Ovary (tissue), 9 donors: ENCODE results near the gene KIFC1. TPM values are rescaled to one million over a fixed set of nuclear protein-coding genes. Genes with fewer than 3 reads are reported as not detected.

ENCODE experiments used
- DNase-seq, 5 donors: peaks; one replicate each; pipeline ENCODE4 v3.0.0-alpha.2; 2019 to 2020
- H3K27ac ChIP-seq, 2 donors: fragments of 200-600 bp; one replicate each; pipeline versions ENCODE4 v1.5.1 to v1.8.0; 2019 to 2022
- H3K27me3 ChIP-seq: fragments of 200-600 bp; one replicate; pipeline ENCODE4 v1.8.0; 2022
- H3K36me3 ChIP-seq: fragments of 200-600 bp; sonication (generic); one replicate; pipeline ENCODE4 v1.5.1; 2019
- H3K4me1 ChIP-seq: one replicate; pipeline ENCODE4 v1.8.1; 2013; ENCODE audit warnings: mild to moderate bottlenecking, moderate library complexity; ENCODE audit not compliant: insufficient read depth
- H3K4me3 ChIP-seq: fragments of 200-600 bp; sonication (generic); one replicate; pipeline ENCODE4 v1.5.1; 2017
- H3K9me3 ChIP-seq, 2 donors: fragments of 200-600 bp in 1 of 2; sonication (generic) in 1 of 2; one replicate each; pipeline versions ENCODE4 v1.5.1 to v1.8.1; 2013 to 2019; ENCODE audit warnings: mild to moderate bottlenecking in 1 of 2, moderate library complexity in 1 of 2
- EP300 ChIP-seq: sonication (generic); formaldehyde crosslinking; IDR thresholded peaks from one replicate; pipeline ENCODE4 v1.6.1; 2017; ENCODE audit warnings: antibody characterized with exemption
- POLR2A ChIP-seq: fragments of 450-650 bp; IDR thresholded peaks from one replicate; pipeline ENCODE4 v1.6.1; 2017; ENCODE audit warnings: antibody characterized with exemption, mild to moderate bottlenecking, moderate library complexity
- WGBS, 3 donors: extraction: QIAGEN DNeasy Blood & Tissue Kit in 1 of 3; methylation state at CpG; one replicate each; pipeline versions ENCODE4 v1.1.5 to v1.1.7; 2013 to 2017; 5-methylcytosine and 5-hydroxymethylcytosine counted together
- intact Hi-C, 4 donors: fragments of 100-400 bp; cut with DNase I; formaldehyde crosslinking; loops; one replicate each; pipeline versions ENCODE4 v1.11.0 to v1.15.1; 2022 to 2023
- polyA plus RNA-seq, 2 donors: library from polyadenylated mRNA; stranded (reverse); fragments of 200-250 nt in 1 of 2; fragments of 350-450 nt in 1 of 2; fragmentation: Illumina TruSeq in 1 of 2; extraction: RNeasy Lipid Tissue Mini Kit (QIAGEN cat#74804) in 1 of 2; gene quantifications; one replicate each; pipeline ENCODE4 v1.2.3, GENCODE V29; 2013 to 2014
- total RNA-seq, 7 donors: library from RNA; depleted of rRNA in 2 of 7; stranded (reverse); fragments of >200 nt in 2 of 7; fragmentation: NEBNext Ultra II Directional in 3 of 7; extraction: Animal tissue kit (Norgen Biotek cat#: 25700) in 3 of 7; gene quantifications; one replicate each; pipeline versions ENCODE4 v1.1.0 to v1.2.4, GENCODE V29; 2016 to 2023
- TF ChIP-seq, protein P1 (sequence below), 3 donors: fragments of 450-650 bp in 2 of 3; fragments of 200-600 bp in 1 of 3; IDR thresholded peaks; one replicate each; pipeline versions ENCODE4 v1.5.1 to v1.8.0; 2016 to 2022; ENCODE audit warnings: antibody characterized with exemption in 3 of 3, mild to moderate bottlenecking in 1 of 3
- donor health status: DM: no; HTN: no; CAD: no; lungs with moderate emphysema.
- donor health status: DM: no; HTN: no; CAD: no.
- donor health status: Bipolar disorder and iron deficiency.
- donor health status: DM: yes; HTN: yes; CAD: no.
- donor health status: DM: no; HTN: no; CAD: no.
- donor health status: DM: yes; HTN: yes; CAD: no.

Gene KIFC1
- total and polyA plus RNA-seq, 9 donors, result 0.60 to 3.9 (median 2.2) TPM

DNA sequence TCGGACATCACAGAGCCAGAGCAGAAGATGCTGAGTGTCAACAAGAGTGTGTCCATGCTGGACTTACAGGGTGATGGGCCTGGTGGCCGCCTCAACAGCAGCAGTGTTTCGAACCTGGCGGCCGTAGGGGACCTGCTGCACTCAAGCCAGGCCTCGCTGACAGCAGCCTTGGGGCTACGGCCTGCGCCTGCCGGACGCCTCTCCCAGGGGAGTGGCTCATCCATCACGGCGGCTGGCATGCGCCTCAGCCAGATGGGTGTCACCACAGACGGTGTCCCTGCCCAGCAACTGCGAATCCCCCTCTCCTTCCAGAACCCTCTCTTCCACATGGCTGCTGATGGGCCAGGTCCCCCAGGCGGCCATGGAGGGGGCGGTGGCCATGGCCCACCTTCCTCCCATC is 51.4 kb downstream of the KIFC1 start:
- H3K4me1 ChIP-seq, result no peaks in the 10 kb centered on the region
- TF ChIP-seq EP300 (no peak), POLR2A (no peak)
- TF ChIP-seq, protein P1, sequence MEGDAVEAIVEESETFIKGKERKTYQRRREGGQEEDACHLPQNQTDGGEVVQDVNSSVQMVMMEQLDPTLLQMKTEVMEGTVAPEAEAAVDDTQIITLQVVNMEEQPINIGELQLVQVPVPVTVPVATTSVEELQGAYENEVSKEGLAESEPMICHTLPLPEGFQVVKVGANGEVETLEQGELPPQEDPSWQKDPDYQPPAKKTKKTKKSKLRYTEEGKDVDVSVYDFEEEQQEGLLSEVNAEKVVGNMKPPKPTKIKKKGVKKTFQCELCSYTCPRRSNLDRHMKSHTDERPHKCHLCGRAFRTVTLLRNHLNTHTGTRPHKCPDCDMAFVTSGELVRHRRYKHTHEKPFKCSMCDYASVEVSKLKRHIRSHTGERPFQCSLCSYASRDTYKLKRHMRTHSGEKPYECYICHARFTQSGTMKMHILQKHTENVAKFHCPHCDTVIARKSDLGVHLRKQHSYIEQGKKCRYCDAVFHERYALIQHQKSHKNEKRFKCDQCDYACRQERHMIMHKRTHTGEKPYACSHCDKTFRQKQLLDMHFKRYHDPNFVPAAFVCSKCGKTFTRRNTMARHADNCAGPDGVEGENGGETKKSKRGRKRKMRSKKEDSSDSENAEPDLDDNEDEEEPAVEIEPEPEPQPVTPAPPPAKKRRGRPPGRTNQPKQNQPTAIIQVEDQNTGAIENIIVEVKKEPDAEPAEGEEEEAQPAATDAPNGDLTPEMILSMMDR (IDR thresholded peaks at IDR 0.05), result no peak
- 90 to 96% (median 95%) methylated on average over 15 to 17 of the region's 17 CpGs for WGBS, 3 donors
- no peaks in the 10 kb centered on the region for H3K9me3 ChIP-seq
- no peak overlapping the region for H3K4me3 ChIP-seq
- H3K27ac ChIP-seq, result no peak overlapping the region
- peak in 1 of 5 donors; percentile 18 for DNase-seq
- intact Hi-C loops, result no loop called here
- H3K27me3 ChIP-seq, result no peaks in the 10 kb centered on the region
- H3K36me3 ChIP-seq, result no peaks in the 10 kb centered on the region

DNA sequence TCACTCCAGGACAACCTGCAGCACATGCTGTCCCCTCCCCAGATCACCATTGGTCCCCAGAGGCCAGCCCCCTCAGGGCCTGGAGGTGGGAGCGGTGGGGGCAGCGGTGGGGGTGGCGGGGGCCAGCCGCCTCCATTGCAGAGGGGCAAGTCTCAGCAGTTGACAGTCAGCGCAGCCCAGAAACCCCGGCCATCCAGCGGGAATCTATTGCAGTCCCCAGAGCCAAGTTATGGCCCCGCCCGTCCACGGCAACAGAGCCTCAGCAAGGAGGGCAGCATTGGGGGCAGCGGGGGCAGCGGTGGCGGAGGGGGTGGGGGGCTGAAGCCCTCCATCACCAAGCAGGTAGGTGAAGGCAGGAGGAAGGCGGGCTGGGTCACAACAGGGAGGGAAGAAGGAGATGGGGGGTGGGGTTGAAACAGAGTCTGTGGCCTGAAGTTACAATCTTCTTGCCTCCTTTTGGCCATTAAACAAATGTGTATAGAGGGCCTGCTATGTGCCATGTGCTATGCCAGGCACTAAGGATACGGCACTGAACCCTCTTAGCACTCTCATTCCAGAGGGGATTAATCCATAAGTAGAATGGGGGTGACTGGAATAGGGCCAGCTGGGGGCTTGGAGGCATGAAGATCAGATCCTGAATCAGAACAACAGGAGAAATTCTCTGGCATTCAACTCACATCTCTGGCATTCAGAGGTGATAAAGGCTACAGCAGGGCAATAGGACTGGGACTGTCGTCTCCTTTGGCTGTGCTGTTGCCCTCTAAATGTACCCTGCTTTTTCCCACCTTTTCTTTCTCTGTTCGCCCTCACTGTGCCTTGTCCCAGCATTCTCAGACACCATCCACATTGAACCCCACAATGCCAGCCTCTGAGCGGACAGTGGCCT is 52.2 kb downstream of the KIFC1 start:
- intact Hi-C loops, result no loop called here
- TF ChIP-seq, protein P1 (IDR thresholded peaks at IDR 0.05), result no peak
- no peak for TF ChIP-seq POLR2A
- no peak for TF ChIP-seq EP300
- H3K9me3 ChIP-seq, result no peaks in the 10 kb centered on the region
- no peaks in the 10 kb centered on the region for H3K4me1 ChIP-seq
- H3K36me3 ChIP-seq, result no peaks in the 10 kb centered on the region
- WGBS, 3 donors, result 88 to 89% (median 89%) methylated on average over 18 of the region's 18 CpGs
- no peaks in the 10 kb centered on the region for H3K27me3 ChIP-seq
- peak in 1 of 5 donors; percentile 21 for DNase-seq
- no peak overlapping the region for H3K27ac ChIP-seq
- H3K4me3 ChIP-seq, result no peak overlapping the region

DNA sequence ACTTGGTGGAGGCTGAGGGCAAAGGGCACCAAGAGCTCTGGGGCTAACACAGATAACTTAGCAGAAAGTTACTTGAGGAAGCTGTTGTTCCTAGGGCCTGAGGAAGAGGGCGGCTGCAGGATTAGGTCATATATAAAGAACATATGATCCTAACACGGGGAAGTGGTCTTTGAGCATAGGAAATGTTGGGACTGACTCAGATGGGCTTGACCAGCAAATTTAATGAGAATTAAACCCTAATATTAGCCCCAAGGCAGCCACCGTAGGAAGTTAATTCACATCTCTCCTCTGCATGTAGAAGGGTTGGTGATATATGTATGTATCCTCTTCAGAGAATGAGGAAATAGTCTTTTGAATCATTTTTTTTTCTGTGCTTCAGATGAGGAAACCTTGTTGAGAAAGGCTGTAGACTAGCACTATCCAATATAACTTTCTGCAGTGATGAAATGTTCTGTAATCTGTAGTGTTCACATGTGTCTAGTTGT is 53.5 kb downstream of the KIFC1 start:
- Histone ChIP-seq H3K36me3 (no peaks in the 10 kb centered on the region), H3K27ac (no peak overlapping the region), H3K4me3 (no peak overlapping the region), H3K27me3 (no peaks in the 10 kb centered on the region), H3K9me3 (no peaks in the 10 kb centered on the region), H3K4me1 (no peaks in the 10 kb centered on the region)
- no peak for TF ChIP-seq POLR2A
- 62 to 85% (median 83%) methylated on average over 3 of the region's 3 CpGs for WGBS, 3 donors
- no peak for DNase-seq
- intact Hi-C loops, result no loop called here

DNA sequence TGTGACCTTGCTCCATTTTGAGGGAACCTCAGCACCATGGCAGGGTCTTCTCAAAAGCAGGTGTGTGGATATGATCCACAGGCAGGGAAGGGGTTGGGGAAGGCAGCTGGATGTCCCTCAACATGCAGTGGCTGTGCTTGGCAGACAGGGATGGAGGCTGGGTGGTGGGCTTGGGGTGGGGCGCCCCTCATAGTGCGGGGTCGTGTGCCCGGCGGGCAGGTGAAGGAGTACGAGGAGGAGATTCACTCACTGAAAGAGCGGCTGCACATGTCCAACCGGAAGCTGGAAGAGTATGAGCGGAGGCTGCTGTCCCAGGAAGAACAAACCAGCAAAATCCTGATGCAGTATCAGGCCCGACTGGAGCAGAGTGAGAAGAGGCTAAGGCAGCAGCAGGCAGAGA is 54.7 kb downstream of the KIFC1 start:
- no peaks in the 10 kb centered on the region for H3K9me3 ChIP-seq
- H3K36me3 ChIP-seq, result no peaks in the 10 kb centered on the region
- H3K27me3 ChIP-seq, result no peaks in the 10 kb centered on the region
- TF ChIP-seq POLR2A (no peak), EP300 (no peak)
- H3K4me1 ChIP-seq, result no peaks in the 10 kb centered on the region
- no peak for DNase-seq
- H3K27ac ChIP-seq, result no peak overlapping the region
- intact Hi-C loops, result no loop called here
- no peak overlapping the region for H3K4me3 ChIP-seq
- 89 to 91% (median 89%) methylated on average over 10 of the region's 10 CpGs for WGBS, 3 donors

DNA sequence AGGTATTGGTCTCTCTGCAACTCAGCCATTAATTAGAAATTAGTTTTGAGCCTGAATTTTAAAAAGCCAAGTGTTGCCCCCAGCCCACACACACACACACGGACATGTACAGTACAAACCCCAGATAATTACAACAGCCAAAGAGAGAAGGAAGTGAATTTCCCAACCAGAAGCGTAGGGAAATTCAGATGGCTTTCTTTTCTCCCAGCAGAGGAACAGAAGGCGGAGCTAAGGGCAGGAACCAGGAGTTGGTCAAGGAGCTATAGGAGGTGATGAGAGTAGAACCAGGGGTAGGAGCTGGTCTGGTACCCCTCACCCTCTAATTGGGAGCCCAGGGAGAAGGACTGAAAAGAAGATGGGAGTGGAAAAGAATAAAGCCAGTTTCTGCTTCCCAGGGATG is 58.8 kb downstream of the KIFC1 start:
- Histone ChIP-seq H3K9me3 (no peaks in the 10 kb centered on the region), H3K4me1 (peaks cover 6% of the 10 kb centered on the region), H3K4me3 (no peak overlapping the region), H3K36me3 (no peaks in the 10 kb centered on the region), H3K27me3 (no peaks in the 10 kb centered on the region), H3K27ac (no peak overlapping the region)
- intact Hi-C loops, result loop anchor here in 1 of 4 donors (10.0 kb wide), 1 partner anchor 114 kb away; no protein-coding TSS in a partner anchor
- 65 to 76% (median 69%) methylated on average over 3 of the region's 3 CpGs for WGBS, 3 donors
- TF ChIP-seq, protein P1 (IDR thresholded peaks at IDR 0.05), result no peak
- TF ChIP-seq POLR2A (no peak), EP300 (no peak)
- no peak for DNase-seq
